HG03066 (cell line): ENCODE measurements around the gene ERVFRD-1.
"Not testable (repeated sequence)": the region's sequence is repeated elsewhere in the genome, so short reads cannot be mapped to it uniquely, and the experiment has no call there.

ENCODE experiments used
- ATAC-seq: cut with Tn5 transposase; IDR thresholded peaks from one replicate; pipeline ENCODE4 v1.9.1; 2021; ENCODE audit warnings: low read depth; ENCODE audit not compliant: unreplicated experiment

ERVFRD-1 gene

GRCh38 chr6:11130605-11131004 is 19.1 kb upstream of the ERVFRD-1 start:
- ATAC-seq = no peak

DNA sequence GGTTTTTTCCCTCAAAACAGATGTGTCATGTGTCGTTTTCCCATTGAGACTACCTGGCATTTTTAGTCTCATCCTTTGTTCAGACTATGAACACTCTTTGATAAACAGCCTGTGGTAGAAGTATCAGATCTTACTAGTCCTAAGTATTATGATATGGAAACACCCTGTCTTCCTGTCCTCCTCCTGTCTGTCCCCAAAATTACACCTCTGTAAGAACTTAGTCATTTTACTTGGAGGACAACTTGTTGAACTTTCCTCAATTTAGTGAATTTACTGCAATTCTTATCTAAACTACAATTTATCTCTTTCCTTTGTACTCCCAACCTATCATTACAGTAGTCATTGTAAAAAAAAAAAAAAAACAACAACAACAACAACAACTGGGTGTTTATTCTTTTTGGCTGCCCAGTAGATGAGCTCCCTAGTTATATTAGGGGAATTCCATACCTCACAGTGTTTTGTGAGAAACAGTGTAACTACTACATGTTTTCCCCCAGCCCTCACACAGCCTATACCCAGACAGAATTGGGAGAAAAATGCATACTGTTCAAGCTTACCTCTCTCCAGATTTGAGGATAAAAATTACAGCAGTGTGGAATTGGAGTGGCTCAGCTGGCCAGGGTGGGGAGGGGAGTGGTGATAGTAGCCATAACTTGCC is 18.5 kb upstream of the ERVFRD-1 start:
- no peak for ATAC-seq

DNA sequence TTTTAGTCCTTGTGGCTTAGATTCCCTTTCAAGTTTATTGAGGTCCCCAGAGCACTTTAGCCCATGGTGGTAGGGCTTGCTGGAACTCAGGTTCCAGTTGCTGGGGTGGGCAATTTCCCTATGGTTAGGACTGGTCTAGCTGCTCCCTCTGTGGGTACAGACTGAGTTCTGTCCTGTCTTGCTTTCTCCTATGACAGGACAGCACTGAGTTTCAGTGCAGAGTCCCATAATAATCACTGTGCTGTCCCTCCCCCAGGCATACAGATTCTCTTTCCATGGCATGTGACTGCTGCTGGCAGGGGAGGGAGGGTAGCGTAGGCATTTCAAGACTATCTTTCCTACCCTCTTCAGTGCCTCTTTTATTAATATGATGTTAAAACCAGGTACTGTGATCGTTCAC is 17.1 kb upstream of the ERVFRD-1 start:
- no peak for ATAC-seq

DNA sequence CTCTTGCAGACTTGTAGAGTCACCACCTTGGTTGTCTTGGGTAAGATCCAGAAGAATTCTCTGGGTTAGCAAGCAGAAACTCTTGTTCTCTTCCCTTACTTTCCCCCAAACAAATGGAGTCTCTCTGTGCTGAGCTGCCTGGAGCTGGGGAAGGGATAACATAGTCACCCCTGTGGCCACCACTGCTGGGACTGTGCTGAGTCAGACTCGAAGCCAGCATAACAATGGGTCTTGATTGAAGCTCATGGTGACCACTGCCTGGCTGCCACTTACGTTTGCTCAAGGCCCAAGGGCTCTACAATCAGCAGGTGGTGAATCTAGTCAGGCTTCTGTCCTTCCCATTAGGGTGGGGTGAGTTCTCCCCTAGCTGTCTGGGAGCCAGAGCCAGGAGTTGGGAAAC is 15.4 kb upstream of the ERVFRD-1 start:
- no peak for ATAC-seq

- ATAC-seq = no peak
Measured at GRCh38 chr6:11123978-11124377, 12.5 kb upstream of the ERVFRD-1 start.

DNA sequence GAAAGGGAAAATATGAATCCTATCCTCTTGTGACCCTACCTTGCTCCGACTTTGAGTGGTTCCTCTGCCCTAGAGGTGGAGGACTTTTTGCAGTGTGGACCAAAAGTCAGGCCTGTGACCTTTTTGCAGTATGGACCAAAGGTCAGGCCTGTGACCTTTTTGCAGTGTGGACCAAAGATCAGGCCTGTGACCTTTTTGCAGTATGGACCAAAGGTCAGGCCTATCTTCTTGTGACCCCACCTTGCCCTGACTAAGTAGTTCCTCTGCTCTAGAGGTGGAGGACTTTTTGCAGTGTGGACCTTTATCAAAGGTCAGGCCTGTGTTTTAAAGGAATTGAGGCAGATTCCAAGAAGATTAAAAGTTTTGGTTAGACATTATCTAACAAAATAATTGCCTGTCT is 10.9 kb upstream of the ERVFRD-1 start:
- ATAC-seq = no peak

GRCh38 chr6:11121851-11122250 is 10.3 kb upstream of the ERVFRD-1 start:
- no peak for ATAC-seq

DNA sequence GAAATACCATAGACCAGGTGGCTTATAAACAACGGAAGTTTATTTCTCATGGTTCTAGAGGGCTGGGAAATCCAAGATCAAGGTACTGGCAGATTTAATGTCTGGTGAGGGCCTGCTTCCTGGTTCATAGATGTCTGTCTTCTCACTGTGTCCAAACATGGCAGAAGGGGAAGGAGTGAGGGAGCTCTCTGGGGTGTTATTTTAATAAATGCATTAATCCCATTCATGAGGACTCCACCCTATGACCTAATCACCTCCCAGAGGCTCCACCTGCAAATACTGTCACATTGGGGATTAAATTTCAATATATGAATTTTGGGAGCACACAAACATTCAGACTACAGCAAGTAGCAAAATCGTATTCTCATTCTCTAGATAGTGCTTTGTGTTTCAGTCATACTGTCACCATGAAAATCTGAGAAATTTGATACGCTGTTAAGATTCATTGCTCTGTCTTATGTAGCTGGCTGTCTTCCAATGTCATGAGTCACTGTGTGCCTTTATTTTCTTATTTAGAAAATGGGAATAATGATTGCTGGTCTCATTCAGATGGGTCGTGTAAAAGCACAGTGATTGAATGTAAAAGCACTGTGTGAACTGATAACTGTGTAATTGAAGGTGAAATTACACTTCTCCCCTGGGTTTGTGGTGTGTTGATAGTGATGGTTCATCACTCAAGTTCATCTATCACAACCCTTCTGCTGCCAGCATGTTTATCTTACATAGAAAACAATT is 8.9 kb upstream of the ERVFRD-1 start:
- no peak for ATAC-seq

DNA sequence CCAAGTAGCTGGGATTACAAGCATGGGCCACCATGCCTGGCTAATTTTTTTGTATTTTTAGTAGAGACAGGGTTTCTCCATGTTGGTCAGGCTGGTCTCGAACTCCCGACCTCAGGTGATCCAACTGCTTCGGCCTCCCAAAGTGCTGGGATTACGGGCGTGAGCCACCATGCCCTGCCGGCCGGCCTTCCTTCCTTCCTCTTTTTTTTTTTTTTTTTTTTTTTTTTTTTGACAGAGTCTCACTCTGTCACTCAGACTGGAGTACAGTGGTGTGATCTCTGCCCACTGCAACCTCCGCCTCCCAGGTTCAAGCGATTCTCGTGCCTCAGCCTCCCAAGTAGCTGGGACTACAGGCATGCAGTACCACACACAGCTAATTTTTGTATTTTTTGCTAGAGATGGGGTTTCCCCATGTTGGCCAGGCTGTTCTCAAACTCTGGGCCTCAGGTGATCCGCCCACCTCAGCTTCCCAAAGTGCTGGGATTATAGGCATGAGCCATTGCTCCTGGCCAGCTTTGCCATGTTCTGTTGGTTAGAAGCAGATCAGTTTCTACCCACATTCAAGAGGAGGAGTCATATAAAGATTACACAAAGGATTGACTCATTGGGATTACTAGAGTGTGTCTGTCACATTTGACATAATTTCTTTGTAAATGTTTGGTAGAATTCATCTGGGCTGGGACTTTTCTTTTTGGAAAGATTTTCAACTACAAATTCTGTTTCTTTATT is 4.4 kb upstream of the ERVFRD-1 start:
- ATAC-seq = not testable (repeated sequence)

DNA sequence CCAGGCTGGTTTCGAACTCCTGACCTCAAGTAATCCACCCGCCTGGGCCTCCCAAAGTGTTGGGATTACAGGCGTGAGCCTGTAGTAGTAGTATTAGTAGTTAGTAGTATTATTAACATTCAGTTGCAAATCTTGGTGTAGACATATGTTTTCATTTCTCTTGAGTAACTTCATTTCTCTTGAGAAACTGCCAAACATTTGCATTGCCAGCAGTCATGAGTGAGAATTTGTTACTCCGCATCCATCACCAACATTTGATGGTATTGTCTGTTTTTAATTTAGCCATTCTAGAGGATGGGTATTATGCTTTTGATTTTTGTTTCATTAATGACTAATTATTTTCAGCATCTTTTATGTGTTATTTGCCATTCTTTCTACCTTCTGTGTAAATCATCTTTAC is 1.5 kb upstream of the ERVFRD-1 start:
- ATAC-seq = no peak

- no peak for ATAC-seq
Measured at GRCh38 chr6:11111769-11112437, 378 bp upstream of the ERVFRD-1 start.

GRCh38 chr6:11108726-11109125 is 2.8 kb downstream of the ERVFRD-1 start:
- no peak for ATAC-seq

DNA sequence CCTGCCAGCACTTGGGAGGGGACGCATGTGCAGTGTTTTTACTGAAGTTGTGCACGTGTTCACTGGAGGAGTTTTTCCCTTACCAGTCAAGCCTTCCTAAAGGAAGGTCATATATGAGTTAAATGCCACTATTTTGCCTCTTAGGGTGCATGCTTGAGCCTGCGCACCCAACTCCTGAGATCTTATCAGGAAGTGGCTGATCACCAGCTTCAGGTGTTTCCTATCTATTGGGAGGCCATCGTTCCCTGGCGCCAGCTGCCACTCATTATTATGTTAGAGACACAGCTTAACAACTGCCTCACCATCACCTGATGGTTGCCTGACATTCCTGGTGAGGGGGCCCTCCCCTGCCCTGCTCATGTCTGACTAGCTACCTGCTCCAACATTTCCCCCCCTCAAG is 8.5 kb downstream of the ERVFRD-1 start:
- no peak for ATAC-seq

GRCh38 chr6:11101417-11101816 is 10.1 kb downstream of the ERVFRD-1 start:
- no peak for ATAC-seq

- ATAC-seq = no peak
Measured at GRCh38 chr6:11098004-11098403, 13.5 kb downstream of the ERVFRD-1 start.

DNA sequence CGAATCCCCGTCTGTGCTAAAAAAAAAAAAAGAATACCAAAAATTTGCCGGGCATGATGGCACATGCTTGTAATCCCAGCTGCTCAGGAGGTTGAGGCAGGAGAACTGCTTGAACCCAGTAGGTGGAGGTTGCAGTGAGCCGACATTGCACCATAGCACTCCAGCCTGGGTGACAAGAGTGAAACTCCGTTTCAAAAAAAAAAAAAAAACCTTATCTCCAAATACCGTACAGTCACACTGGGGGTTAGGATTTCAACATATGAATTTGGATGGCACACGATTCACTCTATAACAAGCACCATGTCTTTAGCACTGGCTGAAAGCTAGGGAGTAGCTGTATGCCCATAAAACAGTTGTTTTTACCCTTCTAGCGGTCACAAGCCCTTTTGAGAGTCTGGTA is 14.0 kb downstream of the ERVFRD-1 start:
- ATAC-seq = no peak

GRCh38 chr6:11096109-11096508 is 15.4 kb downstream of the ERVFRD-1 start:
- no peak for ATAC-seq

DNA sequence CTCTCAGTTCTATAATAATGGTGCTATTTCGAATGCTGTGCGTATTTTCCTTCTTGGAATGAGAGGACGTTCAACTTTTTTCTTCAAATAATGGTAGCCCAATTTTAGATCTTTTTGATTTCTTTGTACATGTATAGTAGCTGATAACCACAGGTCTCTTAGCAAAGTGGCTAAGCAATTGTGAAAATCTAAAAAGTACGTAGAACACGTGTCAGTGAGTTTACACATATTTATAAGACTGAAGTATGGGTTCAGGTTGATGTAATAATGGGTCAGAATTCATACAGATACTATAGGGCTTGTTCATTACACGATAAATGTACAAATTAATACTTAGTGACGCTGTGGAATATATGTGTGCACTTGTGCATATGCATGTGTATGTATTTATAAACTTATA is 16.6 kb downstream of the ERVFRD-1 start:
- ATAC-seq = no peak

DNA sequence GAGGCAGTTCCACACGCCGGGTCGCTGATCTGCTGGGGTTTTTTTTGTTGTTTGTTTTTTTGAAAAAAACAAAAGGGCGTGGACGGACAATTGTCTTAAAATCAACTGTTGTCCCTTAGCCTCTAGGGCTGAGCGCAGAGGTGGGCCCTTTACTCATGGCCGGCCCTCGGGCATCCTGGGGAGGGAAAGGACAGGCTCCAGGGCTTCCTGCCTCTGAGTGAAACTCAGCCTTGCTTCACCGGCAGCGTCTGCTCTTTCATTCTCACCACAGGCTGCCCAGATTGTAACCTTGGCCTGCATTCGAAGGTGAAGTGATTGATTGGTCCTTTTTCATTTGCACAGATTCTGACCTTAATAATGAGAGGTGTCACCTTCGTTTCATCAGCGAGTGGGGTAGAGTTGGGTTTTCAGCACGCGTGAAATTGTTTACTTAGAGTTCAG is 17.1 kb downstream of the ERVFRD-1 start:
- ATAC-seq = peak; percentile 33

DNA sequence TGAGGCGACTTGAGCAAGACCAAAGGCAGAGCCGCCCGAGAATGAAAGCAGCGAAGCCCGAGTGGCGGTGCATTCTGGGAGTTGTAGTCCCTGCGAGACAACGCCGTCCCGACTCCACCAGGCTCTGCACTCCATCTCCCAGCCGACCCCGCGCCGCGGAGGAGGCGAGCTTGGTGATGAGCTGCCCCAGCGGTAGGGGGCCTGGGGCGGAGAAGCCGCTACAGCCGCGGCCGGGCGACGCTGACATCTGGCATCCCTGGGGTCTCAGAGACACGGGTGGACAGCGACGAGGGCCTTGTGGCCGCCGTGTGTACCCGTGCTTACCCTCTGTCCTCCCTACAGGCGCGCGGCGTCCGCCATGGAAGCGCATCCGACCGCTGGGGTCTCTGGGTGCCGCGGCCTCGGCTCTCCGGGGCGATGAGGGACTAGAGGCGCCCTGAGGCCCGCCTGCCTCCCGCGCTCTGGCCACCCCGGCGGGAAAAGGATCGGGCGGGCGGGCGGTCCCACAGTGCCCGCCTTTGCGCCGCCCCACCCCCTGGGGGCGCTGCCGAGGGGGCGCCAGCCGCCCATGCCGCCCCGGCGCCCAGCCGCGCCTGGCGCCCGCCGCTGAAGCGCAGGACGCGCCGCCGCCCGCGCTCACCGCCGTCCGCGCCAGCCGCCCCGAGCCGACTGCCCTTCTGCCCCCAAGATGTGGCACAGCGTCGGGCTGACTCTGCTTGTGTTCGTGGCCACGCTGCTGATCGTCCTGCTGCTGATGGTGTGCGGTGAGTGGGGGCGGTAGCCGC is 17.7 kb downstream of the ERVFRD-1 start, which contains the start of gene SMIM13:
SMIM13 (plus strand) TSS at position 209 of the 785 bp plus-strand sequence; CDS start at position 689, 480 bp downstream.
- ATAC-seq = peak; percentile 86
